Measurements from ENCODE around the gene CAVIN3.
"Not testable (repeated sequence)": the region's sequence is repeated elsewhere in the genome, so short reads cannot be mapped to it uniquely, and the experiment has no call there.

Gene CAVIN3

DNA sequence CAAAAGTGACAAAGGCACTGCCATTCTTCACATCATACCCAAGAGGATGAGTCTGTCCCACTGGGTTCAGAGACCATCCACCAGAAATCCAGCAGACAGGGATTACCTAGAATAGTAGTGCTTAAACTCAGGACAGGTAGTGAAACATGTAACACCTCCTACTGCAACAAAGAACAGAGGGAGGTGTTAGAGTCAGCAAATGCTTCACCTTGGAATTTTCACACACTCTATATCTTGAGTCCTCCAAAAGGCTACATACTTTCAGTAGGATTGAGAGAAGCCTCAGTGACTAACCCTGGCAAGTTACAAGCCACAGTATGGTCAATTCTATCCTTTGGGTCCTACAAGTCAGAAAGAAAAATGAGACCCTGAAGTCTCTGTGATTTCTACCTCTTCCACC, 6.0 kb upstream of the CAVIN3 start:
- DNase-seq (ENCODE audit: low spot score): no peak

GRCh38 chr11:6323291-6323905, 3.1 kb upstream of the CAVIN3 start:
- DNase-seq (ENCODE audit: low spot score): no peak

DNA sequence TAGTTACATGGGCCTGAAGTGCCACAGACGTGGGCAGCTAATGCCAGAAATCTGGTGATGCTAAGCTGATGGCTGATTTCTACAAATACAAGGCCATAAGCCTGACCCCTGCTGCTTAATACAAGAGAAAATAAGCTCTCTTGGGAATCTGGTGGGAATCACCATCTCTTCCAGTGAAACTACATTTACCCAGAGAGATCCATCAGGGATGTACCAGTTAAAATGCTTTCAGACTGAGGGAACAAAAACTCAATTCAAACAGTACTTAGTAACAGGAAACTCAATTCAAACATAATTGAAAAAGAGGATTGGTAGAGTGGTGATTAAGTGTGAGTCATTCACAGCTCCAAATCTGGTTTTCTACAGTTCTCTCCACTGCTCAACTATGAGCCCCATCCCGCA, 1.7 kb upstream of the CAVIN3 start:
- peak; percentile 64 for DNase-seq (ENCODE audit: low spot score)

GRCh38 chr11:6321356-6321755, 1.1 kb upstream of the CAVIN3 start:
- DNase-seq (ENCODE audit: low spot score): no peak

GRCh38 chr11:6319704-6320410, 444 bp downstream of the CAVIN3 start:
- DNase-seq (ENCODE audit: low spot score): peak; percentile 97

- peak; percentile 66 for DNase-seq (ENCODE audit: low spot score)
Observed at GRCh38 chr11:6319001-6319703, 1.1 kb downstream of the CAVIN3 start.

- DNase-seq (ENCODE audit: low spot score): no peak
Observed at GRCh38 chr11:6318204-6318603, 2.1 kb downstream of the CAVIN3 start.

- DNase-seq (ENCODE audit: low spot score): peak; percentile 86
Observed at GRCh38 chr11:6315811-6316425, 4.4 kb downstream of the CAVIN3 start.

DNA sequence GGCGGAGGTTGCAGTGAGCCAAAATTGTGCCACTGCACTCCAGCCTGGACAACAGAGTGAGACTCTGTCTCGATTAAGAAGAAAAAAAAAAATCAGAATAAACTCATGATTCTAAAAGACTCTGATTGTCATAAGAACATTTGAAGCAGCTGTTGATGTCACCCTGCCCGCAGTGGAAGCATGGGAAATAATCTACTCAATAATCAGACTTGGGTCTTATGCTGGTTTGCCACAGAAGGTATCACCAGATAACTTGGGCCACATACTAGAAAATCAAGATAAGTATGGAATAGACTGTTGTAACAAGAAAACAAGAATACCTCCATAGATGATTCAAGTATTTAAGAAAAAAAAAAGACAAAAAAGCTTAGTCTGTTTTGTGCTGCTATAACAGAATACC, 8.2 kb downstream of the CAVIN3 start:
- DNase-seq (ENCODE audit: low spot score): no peak

GRCh38 chr11:6307876-6308275, 12.4 kb downstream of the CAVIN3 start:
- DNase-seq (ENCODE audit: low spot score): no peak

DNA sequence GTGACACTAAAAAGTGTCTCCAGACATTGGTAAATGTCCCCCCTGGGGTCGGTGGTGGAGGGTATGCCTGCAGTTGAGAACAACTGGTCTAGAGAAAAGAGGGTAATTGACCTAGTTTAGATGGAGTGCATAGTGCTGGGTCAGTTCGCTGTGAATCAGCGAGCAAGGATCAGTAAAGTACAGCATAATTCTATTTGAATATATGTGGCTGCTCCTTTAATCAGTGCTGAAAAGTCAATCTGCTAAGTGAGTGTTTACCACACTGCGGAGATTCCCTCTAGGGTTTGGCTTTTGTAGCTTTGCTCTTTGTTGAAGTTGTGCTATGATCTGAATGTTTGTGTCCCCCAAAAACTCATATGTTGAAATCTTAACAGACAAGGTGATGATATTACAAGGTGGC, 15.0 kb downstream of the CAVIN3 start:
- no peak for DNase-seq (ENCODE audit: low spot score)

- DNase-seq (ENCODE audit: low spot score): no peak
Observed at GRCh38 chr11:6303661-6304060, 16.6 kb downstream of the CAVIN3 start.

GRCh38 chr11:6301096-6301495, 19.2 kb downstream of the CAVIN3 start:
- DNase-seq (ENCODE audit: low spot score): no peak

GRCh38 chr11:6300325-6300724, 20.0 kb downstream of the CAVIN3 start:
- no peak for DNase-seq (ENCODE audit: low spot score)

DNA sequence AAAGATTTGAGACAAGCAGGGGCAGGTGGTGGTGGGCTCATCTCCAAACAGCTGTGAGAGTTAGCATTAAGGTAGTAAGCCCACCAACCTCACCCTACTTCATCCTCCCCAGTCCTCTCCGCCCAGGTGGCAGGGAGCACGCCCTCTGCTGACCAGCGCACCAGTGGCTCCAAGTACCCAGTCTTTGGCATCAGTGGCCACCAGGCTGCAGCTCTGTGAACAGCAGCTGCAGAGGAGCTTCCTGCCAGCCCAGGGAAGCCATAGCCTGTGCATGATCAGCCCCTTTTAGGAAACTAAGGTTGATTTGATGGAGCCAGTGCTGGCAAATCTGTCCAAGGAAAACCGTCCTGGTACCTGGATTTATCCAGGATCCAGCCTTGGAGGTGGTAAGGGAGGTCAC, 21.7 kb downstream of the CAVIN3 start:
- peak; percentile 45 for DNase-seq (ENCODE audit: low spot score)

DNA sequence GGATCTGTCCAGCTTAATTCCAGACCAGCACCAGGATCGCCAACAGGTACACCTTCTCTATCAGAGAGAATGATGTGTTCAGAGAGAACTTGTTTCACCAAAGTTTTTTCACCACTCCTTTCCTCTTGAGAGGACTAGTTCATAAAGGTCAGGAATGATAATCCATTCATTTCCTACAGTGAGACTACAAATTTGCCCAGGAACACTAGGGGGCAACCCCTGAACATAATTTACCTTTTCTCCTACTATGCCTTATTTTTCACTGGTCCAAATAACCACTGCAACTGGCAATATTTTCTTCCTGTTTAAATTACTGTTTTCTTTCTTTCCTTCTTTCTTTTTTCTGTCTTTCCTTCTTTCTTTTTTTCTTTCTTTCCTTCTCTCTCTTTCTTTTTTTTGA, 22.5 kb downstream of the CAVIN3 start:
- no peak for DNase-seq (ENCODE audit: low spot score)

DNA sequence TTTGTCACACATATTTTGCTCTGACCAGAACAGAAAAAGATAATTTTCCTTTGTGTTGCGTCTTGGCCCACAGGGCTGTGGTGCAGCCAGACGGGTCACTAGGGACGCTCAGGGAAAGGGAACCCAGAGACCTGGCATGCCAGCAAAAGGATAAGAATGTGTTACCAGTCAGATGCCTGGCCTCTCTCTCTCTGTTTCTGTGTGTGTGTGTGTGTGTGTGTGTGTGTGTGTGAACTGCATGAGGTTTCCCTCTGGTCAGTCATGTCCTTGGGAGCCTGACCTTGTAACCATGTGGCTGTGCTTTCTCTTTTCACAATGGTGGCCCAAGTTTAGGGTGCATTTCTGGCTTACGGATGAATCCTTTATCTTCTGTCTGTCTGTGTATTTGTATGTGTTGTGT, 35.3 kb downstream of the CAVIN3 start:
- no peak for DNase-seq (ENCODE audit: low spot score)

GRCh38 chr11:6284250-6284649, 36.1 kb downstream of the CAVIN3 start:
- DNase-seq (ENCODE audit: low spot score): no peak

GRCh38 chr11:6283453-6284023, 36.8 kb downstream of the CAVIN3 start:
- no peak for DNase-seq (ENCODE audit: low spot score)

- not testable (repeated sequence) for DNase-seq (ENCODE audit: low spot score)
Observed at GRCh38 chr11:6280809-6281208, 39.5 kb downstream of the CAVIN3 start.

- no peak for DNase-seq (ENCODE audit: low spot score)
Observed at GRCh38 chr11:6273188-6273587, 47.1 kb downstream of the CAVIN3 start.

DNA sequence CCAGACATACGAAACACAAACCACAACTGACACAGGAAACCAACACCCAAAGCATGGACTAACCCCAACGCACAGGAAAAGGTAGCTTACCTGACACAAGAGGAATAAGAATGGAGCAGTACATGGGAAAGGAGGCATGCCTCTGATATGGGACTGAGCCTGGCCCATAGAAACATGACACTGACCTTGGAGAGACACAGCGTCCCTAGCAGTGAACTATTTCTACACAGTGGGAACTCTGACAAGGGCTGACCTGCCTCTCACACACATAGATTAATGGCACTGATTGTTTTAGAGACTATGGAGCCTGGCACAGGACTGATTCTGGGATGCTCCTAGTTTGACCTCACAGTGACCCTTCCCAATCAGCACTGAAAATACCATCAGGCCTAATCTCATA, 48.7 kb downstream of the CAVIN3 start:
- no peak for DNase-seq (ENCODE audit: low spot score)

Measured in GM03348 (cell line).